ENCODE results near the gene MCC. TPM values are rescaled to one million over a fixed set of nuclear protein-coding genes. Genes with fewer than 3 reads are reported as not detected.

The MCC gene
- total RNA-seq, 1 experiment from 2014 or later, result 7.6 TPM

GRCh38 chr5:113292462-113292861, 195.8 kb downstream of the MCC start:
- H3K14ac ChIP-seq (ENCODE audit: insufficient read depth, low read length), result no peak overlapping the region
- H3K27ac ChIP-seq (ENCODE audit: insufficient read length, low read depth, low read length), result no peak overlapping the region
- H4K91ac ChIP-seq (ENCODE audit: insufficient read length, low read depth, low read length), result no peak overlapping the region
- no peak overlapping the region for H2BK120ac ChIP-seq (ENCODE audit: low read depth, low read length, poor library complexity, severe bottlenecking)
- no peak overlapping the region for H4K5ac ChIP-seq (ENCODE audit: insufficient read length, low read depth, low read length)
- H2BK12ac ChIP-seq (ENCODE audit: insufficient read length, low read depth, low read length), result no peak overlapping the region
- H3K27me3 Mint-ChIP-seq (ENCODE audit: low read depth), result peaks cover 43% of the 10 kb centered on the region
- no peak overlapping the region for H2AK5ac ChIP-seq (ENCODE audit: insufficient read length, low read length)
- no peaks in the 10 kb centered on the region for H3K79me1 ChIP-seq (ENCODE audit: insufficient read depth, low read depth, low read length, poor library complexity, severe bottlenecking)
- no peaks in the 10 kb centered on the region for H3K9me3 ChIP-seq (ENCODE audit: control insufficient read depth, low read depth, low read length)
- H4K8ac ChIP-seq (replicated peaks; ENCODE audit: insufficient read length, low read depth, low read length), result no peak overlapping the region
- TF ChIP-seq, protein P1, sequence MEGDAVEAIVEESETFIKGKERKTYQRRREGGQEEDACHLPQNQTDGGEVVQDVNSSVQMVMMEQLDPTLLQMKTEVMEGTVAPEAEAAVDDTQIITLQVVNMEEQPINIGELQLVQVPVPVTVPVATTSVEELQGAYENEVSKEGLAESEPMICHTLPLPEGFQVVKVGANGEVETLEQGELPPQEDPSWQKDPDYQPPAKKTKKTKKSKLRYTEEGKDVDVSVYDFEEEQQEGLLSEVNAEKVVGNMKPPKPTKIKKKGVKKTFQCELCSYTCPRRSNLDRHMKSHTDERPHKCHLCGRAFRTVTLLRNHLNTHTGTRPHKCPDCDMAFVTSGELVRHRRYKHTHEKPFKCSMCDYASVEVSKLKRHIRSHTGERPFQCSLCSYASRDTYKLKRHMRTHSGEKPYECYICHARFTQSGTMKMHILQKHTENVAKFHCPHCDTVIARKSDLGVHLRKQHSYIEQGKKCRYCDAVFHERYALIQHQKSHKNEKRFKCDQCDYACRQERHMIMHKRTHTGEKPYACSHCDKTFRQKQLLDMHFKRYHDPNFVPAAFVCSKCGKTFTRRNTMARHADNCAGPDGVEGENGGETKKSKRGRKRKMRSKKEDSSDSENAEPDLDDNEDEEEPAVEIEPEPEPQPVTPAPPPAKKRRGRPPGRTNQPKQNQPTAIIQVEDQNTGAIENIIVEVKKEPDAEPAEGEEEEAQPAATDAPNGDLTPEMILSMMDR (conservative IDR thresholded peaks at IDR 0.05), result no peak
- peaks cover 51 to 57% of the 10 kb centered on the region in 2 experiments for H3K4me1 Mint-ChIP-seq
- peaks cover 3% of the 10 kb centered on the region; the same call in 1 of the 2 replicates for H3K79me2 ChIP-seq (ENCODE audit: insufficient read depth, low read length)
- H2BK15ac ChIP-seq (ENCODE audit: low read depth, low read length), result no peak overlapping the region
- H3K23ac ChIP-seq (ENCODE audit: insufficient read length, low read depth, low read length), result no peak overlapping the region
- peak overlapping the region; percentile 85 to 97 for H3K4me3 Mint-ChIP-seq
- no peak overlapping the region for H3T11ph ChIP-seq (ENCODE audit: low read length)
- WGBS (ENCODE audit: extremely low coverage, insufficient read length, low lambda C conversion rate), result no CpG with 5 or more reads among the region's 3 CpGs
- H3K18ac ChIP-seq (ENCODE audit: insufficient read length, low read depth, low read length), result no peak overlapping the region
- peaks cover 21% of the 10 kb centered on the region for H3K4me1 ChIP-seq (ENCODE audit: insufficient read depth, low read length)
- H3K27ac Mint-ChIP-seq, result peak overlapping the region in 1 of 3 experiments; percentile 92; a peak in 4 of 7 replicates
- H3K4me2 ChIP-seq (ENCODE audit: insufficient read depth, insufficient read length, low read length), result peak overlapping the region; percentile 99
- no peak overlapping the region for H2BK5ac ChIP-seq (ENCODE audit: insufficient read length, low read length)
- H3K56ac ChIP-seq (ENCODE audit: insufficient read length, low read depth, low read length), result no peak overlapping the region
- H4K20me1 ChIP-seq (ENCODE audit: control insufficient read depth, insufficient read depth, insufficient read length), result no peaks in the 10 kb centered on the region
- peaks cover 0 to 9% (median 5%) of the 10 kb centered on the region in 3 experiments; a peak in 5 of 7 replicates for H3K36me3 Mint-ChIP-seq (ENCODE audit: insufficient read depth in 1 of 3, low read depth in 3 of 3)
- no peak overlapping the region for H2BK20ac ChIP-seq (ENCODE audit: low read depth, low read length, poor library complexity, severe bottlenecking)
- no peak overlapping the region for H2AFZ ChIP-seq (ENCODE audit: low read length)
- no peak for DNase-seq
- peaks cover 2% of the 10 kb centered on the region; the same call in 1 of the 2 replicates for H3K27me3 ChIP-seq (ENCODE audit: insufficient read depth, low read length)
- no peak overlapping the region for H3K4ac ChIP-seq (ENCODE audit: low read depth, low read length)
- peaks cover 24% of the 10 kb centered on the region for H3K23me2 ChIP-seq (ENCODE audit: insufficient read length, low read depth, low read length, poor library complexity, severe bottlenecking)
- H3K9ac ChIP-seq (ENCODE audit: extremely low read depth, insufficient read length, low read length), result no peak overlapping the region
- peaks cover 0 to 6% of the 10 kb centered on the region in 2 experiments; a peak in 1 of 5 replicates for H3K9me3 Mint-ChIP-seq

All from H9 (cell line).